Measurements from ENCODE around the gene PPP2R3C.
A peak's percentile ranks its signal among the peaks of the same experiment; 100 is the strongest.
"Not testable (repeated sequence)": the region's sequence is repeated elsewhere in the genome, so short reads cannot be mapped to it uniquely, and the experiment has no call there.

The PPP2R3C gene

GRCh38 chr14:35116242-35116641, 5.5 kb downstream of the PPP2R3C start:
- no peak overlapping the region for H3K4me3 ChIP-seq (replicated peaks; ENCODE audit: low read depth, low read length)
- no peak for DNase-seq (ENCODE audit: low read depth)
- no peak for TF ChIP-seq CTCF (IDR thresholded peaks at IDR 0.05; ENCODE audit: low read length, missing control alignments)

- H3K4me3 ChIP-seq (replicated peaks; ENCODE audit: low read depth, low read length): no peak overlapping the region
- no peak for TF ChIP-seq CTCF (IDR thresholded peaks at IDR 0.05; ENCODE audit: low read length, missing control alignments)
- DNase-seq (ENCODE audit: low read depth): peak; percentile 24
Observed at GRCh38 chr14:35114036-35114435, 7.8 kb downstream of the PPP2R3C start.

- DNase-seq (ENCODE audit: low read depth): no peak
- no peak for TF ChIP-seq CTCF (IDR thresholded peaks at IDR 0.05; ENCODE audit: low read length, missing control alignments)
- H3K4me3 ChIP-seq (replicated peaks; ENCODE audit: low read depth, low read length): no peak overlapping the region
Observed at GRCh38 chr14:35113308-35113950, 8.4 kb downstream of the PPP2R3C start.

- TF ChIP-seq CTCF (IDR thresholded peaks at IDR 0.05; ENCODE audit: low read length, missing control alignments): no peak
- H3K4me3 ChIP-seq (replicated peaks; ENCODE audit: low read depth, low read length): no peak overlapping the region
- no peak for DNase-seq (ENCODE audit: low read depth)
Observed at GRCh38 chr14:35112641-35113040, 9.1 kb downstream of the PPP2R3C start.

GRCh38 chr14:35107866-35108265, 13.9 kb downstream of the PPP2R3C start:
- no peak for TF ChIP-seq CTCF (IDR thresholded peaks at IDR 0.05; ENCODE audit: low read length, missing control alignments)
- no peak overlapping the region for H3K4me3 ChIP-seq (replicated peaks; ENCODE audit: low read depth, low read length)
- no peak for DNase-seq (ENCODE audit: low read depth)

- DNase-seq (ENCODE audit: low read depth); H3K4me3 ChIP-seq (replicated peaks; ENCODE audit: low read depth, low read length): not testable (repeated sequence)
Observed at GRCh38 chr14:35094645-35095044, 27.1 kb downstream of the PPP2R3C start.

GRCh38 chr14:35088514-35088913, 33.3 kb downstream of the PPP2R3C start:
- H3K4me3 ChIP-seq (replicated peaks; ENCODE audit: low read depth, low read length): no peak overlapping the region
- DNase-seq (ENCODE audit: low read depth): no peak
- TF ChIP-seq CTCF (IDR thresholded peaks at IDR 0.05; ENCODE audit: low read length, missing control alignments): no peak
